Measurements from ENCODE around the gene MGA.

The MGA gene
- total RNA-seq: 183 to 289 (median 193) reads per million in 3 experiments

- peak; percentile 91 for DNase-seq
Measured at GRCh38 chr15:41660235-41661077, at the start of gene MGA. Gene MGA, plus strand, starts transcription at chr15:41660405.

- no peak for DNase-seq
Measured at GRCh38 chr15:41620536-41621199, 39.5 kb upstream of the MGA start.

GRCh38 chr15:41621200-41622193 lies 38.7 kb upstream of the MGA start:
- peak; percentile 79 for DNase-seq

- no peak for DNase-seq
Measured at GRCh38 chr15:41622901-41623300, 37.3 kb upstream of the MGA start.

GRCh38 chr15:41627203-41627602 lies 33.0 kb upstream of the MGA start:
- DNase-seq: no peak

- no peak for DNase-seq
Measured at GRCh38 chr15:41629463-41629862, 30.7 kb upstream of the MGA start.

- DNase-seq: no peak
Measured at GRCh38 chr15:41629883-41630282, 30.3 kb upstream of the MGA start.

- DNase-seq: no peak
Measured at GRCh38 chr15:41630616-41631217, 29.5 kb upstream of the MGA start.

- no peak for DNase-seq
Measured at GRCh38 chr15:41631880-41632470, 28.2 kb upstream of the MGA start.

- no peak for DNase-seq
Measured at GRCh38 chr15:41633609-41634008, 26.6 kb upstream of the MGA start.

- no peak for DNase-seq
Measured at GRCh38 chr15:41634072-41634626, 26.1 kb upstream of the MGA start.

GRCh38 chr15:41637086-41637485 lies 23.1 kb upstream of the MGA start:
- DNase-seq: no peak

- no peak for DNase-seq
Measured at GRCh38 chr15:41640985-41641384, 19.2 kb upstream of the MGA start.

- DNase-seq: no peak
Measured at GRCh38 chr15:41647262-41647661, 12.9 kb upstream of the MGA start.

GRCh38 chr15:41648097-41648496 lies 12.1 kb upstream of the MGA start:
- no peak for DNase-seq

- no peak for DNase-seq
Measured at GRCh38 chr15:41648770-41649169, 11.4 kb upstream of the MGA start.

- DNase-seq: no peak
Measured at GRCh38 chr15:41650806-41651205, 9.4 kb upstream of the MGA start.

GRCh38 chr15:41651373-41651772 lies 8.8 kb upstream of the MGA start:
- no peak for DNase-seq

GRCh38 chr15:41653760-41654159 lies 6.4 kb upstream of the MGA start:
- no peak for DNase-seq

GRCh38 chr15:41655716-41656115 lies 4.5 kb upstream of the MGA start:
- no peak for DNase-seq

GRCh38 chr15:41656188-41656587 lies 4.0 kb upstream of the MGA start:
- DNase-seq: no peak

GRCh38 chr15:41658689-41659088 lies 1.5 kb upstream of the MGA start:
- no peak for DNase-seq
